ENCODE data around the gene SEC16B. TPM values are rescaled to one million over a fixed set of nuclear protein-coding genes. Genes with fewer than 3 reads are reported as not detected.

SEC16B gene
- total and polyA plus RNA-seq, 2 donors (not counting 1 experiment from before 2014, with no cell fraction given) = 2.7 to 3.1 TPM

DNA sequence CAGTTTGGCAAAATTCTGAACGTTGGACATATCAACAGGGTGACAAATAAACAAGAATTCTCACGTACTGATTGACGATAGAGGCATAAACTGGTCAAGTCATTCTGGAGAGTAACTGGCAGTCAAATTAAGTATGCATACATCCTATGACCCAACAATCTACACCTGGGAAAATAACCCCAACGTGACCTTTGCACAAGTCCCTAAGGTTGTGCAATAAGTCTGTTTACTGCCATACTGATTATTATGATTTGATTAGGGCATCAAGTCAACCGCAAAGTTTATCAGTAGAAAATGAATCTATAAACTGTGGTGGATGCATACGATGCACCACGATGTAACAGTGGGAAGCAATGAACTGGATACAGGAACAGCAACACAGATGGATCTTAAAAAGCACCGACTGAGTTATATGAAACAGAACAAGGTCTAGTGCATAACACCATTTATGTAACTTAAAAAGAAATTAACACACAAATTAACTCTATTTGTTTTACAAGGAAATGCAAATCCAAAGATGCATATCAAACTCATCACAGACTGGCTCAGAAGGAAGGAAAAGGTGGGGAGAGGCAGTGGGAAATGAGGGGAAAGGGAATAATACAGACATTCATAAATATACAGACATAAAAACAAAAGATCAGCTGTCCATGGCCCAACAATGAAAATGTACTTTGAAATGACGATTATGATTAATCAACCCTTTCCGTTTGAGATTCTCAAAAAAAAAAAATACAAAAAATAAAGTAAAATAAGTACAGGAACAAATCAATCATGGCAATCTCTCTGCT, 41.0 kb upstream of the SEC16B start:
- Histone ChIP-seq H3K4me1 (ENCODE audit: control insufficient read depth, extremely low read depth, insufficient read depth, low read length) (peaks cover 5% of the 10 kb centered on the region), H3K4me2 (ENCODE audit: extremely low read depth, insufficient read depth, low read length) (no peak overlapping the region), H3K9ac (ENCODE audit: insufficient read depth, low read length) (no peak overlapping the region), H3K79me2 (ENCODE audit: control insufficient read depth, insufficient read depth, low read length) (no peaks in the 10 kb centered on the region), H2AFZ (ENCODE audit: low read length) (no peak overlapping the region), H3K4me3 (replicated peaks in 1 of 4; ENCODE audit: control extremely low read depth in 1 of 4, insufficient read depth in 1 of 4, low read depth in 3 of 4, low read length in 4 of 4) (no peak overlapping the region), H3K36me3 (ENCODE audit: control insufficient read depth, insufficient read depth, low read length) (no peaks in the 10 kb centered on the region), H3K27ac (ENCODE audit: insufficient read depth, low read length) (no peak overlapping the region), H4K20me1 (ENCODE audit: control insufficient read depth, extremely low read depth, insufficient read depth, low read length) (no peaks in the 10 kb centered on the region), H3K27me3 (ENCODE audit: control insufficient read depth, insufficient read depth, low read length) (no peaks in the 10 kb centered on the region), H3K9me3 (ENCODE audit: control insufficient read depth, insufficient read depth, low read depth, low read length) (no peaks in the 10 kb centered on the region)
- TF ChIP-seq, protein P1, sequence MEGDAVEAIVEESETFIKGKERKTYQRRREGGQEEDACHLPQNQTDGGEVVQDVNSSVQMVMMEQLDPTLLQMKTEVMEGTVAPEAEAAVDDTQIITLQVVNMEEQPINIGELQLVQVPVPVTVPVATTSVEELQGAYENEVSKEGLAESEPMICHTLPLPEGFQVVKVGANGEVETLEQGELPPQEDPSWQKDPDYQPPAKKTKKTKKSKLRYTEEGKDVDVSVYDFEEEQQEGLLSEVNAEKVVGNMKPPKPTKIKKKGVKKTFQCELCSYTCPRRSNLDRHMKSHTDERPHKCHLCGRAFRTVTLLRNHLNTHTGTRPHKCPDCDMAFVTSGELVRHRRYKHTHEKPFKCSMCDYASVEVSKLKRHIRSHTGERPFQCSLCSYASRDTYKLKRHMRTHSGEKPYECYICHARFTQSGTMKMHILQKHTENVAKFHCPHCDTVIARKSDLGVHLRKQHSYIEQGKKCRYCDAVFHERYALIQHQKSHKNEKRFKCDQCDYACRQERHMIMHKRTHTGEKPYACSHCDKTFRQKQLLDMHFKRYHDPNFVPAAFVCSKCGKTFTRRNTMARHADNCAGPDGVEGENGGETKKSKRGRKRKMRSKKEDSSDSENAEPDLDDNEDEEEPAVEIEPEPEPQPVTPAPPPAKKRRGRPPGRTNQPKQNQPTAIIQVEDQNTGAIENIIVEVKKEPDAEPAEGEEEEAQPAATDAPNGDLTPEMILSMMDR (conservative IDR thresholded peaks at IDR 0.05 in 1 of 2, IDR thresholded peaks at IDR 0.05 in 1 of 2; ENCODE audit: low read depth in 1 of 2, low read length in 2 of 2) = no peak
- TF ChIP-seq EZH2 (IDR thresholded peaks at IDR 0.05; ENCODE audit: low read length, missing control alignments) = no peak
- DNase-seq (ENCODE audit: low read depth in 2 of 2) = no peak

DNA sequence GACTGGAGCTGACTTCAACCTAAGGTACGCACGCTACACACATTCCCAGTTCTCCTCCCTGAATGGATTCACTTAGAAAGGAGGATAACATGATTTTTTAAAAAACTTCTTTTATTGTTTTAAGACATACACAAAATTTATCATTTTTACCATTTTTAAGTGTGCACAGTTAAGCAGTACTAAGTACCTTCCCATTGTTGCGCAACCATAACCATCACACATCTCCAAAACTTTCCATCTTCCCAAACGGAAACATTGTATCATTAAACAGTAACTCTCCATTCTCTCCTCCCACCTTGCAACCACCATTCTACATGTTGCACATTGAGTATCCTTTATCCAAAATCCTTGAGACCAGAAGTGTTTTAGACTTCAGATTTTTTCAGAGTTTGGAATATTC, 36.2 kb upstream of the SEC16B start:
- Histone ChIP-seq H4K20me1 (ENCODE audit: control insufficient read depth, extremely low read depth, insufficient read depth, low read length) (no peaks in the 10 kb centered on the region), H3K27ac (ENCODE audit: insufficient read depth, low read length) (no peak overlapping the region), H2AFZ (ENCODE audit: low read length) (no peak overlapping the region), H3K4me1 (ENCODE audit: control insufficient read depth, extremely low read depth, insufficient read depth, low read length) (no peaks in the 10 kb centered on the region), H3K79me2 (ENCODE audit: control insufficient read depth, insufficient read depth, low read length) (no peaks in the 10 kb centered on the region), H3K36me3 (ENCODE audit: control insufficient read depth, insufficient read depth, low read length) (no peaks in the 10 kb centered on the region), H3K9ac (ENCODE audit: insufficient read depth, low read length) (no peak overlapping the region), H3K27me3 (ENCODE audit: control insufficient read depth, insufficient read depth, low read length) (no peaks in the 10 kb centered on the region), H3K4me2 (ENCODE audit: extremely low read depth, insufficient read depth, low read length) (no peak overlapping the region), H3K4me3 (replicated peaks in 1 of 4; ENCODE audit: control extremely low read depth in 1 of 4, insufficient read depth in 1 of 4, low read depth in 3 of 4, low read length in 4 of 4) (no peak overlapping the region), H3K9me3 (ENCODE audit: control insufficient read depth, insufficient read depth, low read depth, low read length) (no peaks in the 10 kb centered on the region)
- no peak for TF ChIP-seq EZH2 (IDR thresholded peaks at IDR 0.05; ENCODE audit: low read length, missing control alignments)
- TF ChIP-seq, protein P1 (conservative IDR thresholded peaks at IDR 0.05 in 1 of 2, IDR thresholded peaks at IDR 0.05 in 1 of 2; ENCODE audit: low read depth in 1 of 2, low read length in 2 of 2) = no peak
- no peak for DNase-seq (ENCODE audit: low read depth in 2 of 2)

DNA sequence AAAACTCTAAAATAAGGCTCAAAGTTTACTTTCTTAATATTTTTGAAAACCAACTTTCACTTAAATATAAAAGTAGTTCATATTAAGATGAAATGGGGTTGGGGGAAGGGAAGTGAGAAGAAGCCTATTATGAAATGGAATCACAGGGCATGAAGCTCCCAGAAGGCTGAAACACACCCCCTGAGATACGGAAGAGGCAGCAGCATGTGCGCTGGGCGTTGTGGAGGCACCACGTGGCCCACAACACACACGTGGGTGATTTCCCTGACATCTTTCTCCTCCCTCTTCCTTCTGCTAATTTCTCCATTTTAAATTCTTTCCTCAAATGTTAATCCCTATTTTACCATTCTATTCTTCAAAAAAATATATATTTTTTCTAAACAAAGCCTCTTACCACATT, 35.6 kb upstream of the SEC16B start:
- H3K4me2 ChIP-seq (ENCODE audit: extremely low read depth, insufficient read depth, low read length) = no peak overlapping the region
- no peak overlapping the region for H3K27ac ChIP-seq (ENCODE audit: insufficient read depth, low read length)

More for the DNA sequence above, 35.6 kb upstream of the SEC16B start:
- H3K36me3 ChIP-seq (ENCODE audit: control insufficient read depth, insufficient read depth, low read length) = no peaks in the 10 kb centered on the region
- H4K20me1 ChIP-seq (ENCODE audit: control insufficient read depth, extremely low read depth, insufficient read depth, low read length) = no peaks in the 10 kb centered on the region
- no peak overlapping the region for H3K9ac ChIP-seq (ENCODE audit: insufficient read depth, low read length)
- no peaks in the 10 kb centered on the region for H3K4me1 ChIP-seq (ENCODE audit: control insufficient read depth, extremely low read depth, insufficient read depth, low read length)
- TF ChIP-seq, protein P1 (conservative IDR thresholded peaks at IDR 0.05 in 1 of 2, IDR thresholded peaks at IDR 0.05 in 1 of 2; ENCODE audit: low read depth in 1 of 2, low read length in 2 of 2) = no peak
- no peak for TF ChIP-seq EZH2 (IDR thresholded peaks at IDR 0.05; ENCODE audit: low read length, missing control alignments)
- H2AFZ ChIP-seq (ENCODE audit: low read length) = no peak overlapping the region
- H3K4me3 ChIP-seq (replicated peaks in 1 of 4; ENCODE audit: control extremely low read depth in 1 of 4, insufficient read depth in 1 of 4, low read depth in 3 of 4, low read length in 4 of 4) = no peak overlapping the region
- DNase-seq (ENCODE audit: low read depth in 2 of 2) = no peak
- no peaks in the 10 kb centered on the region for H3K27me3 ChIP-seq (ENCODE audit: control insufficient read depth, insufficient read depth, low read length)
- no peaks in the 10 kb centered on the region for H3K9me3 ChIP-seq (ENCODE audit: control insufficient read depth, insufficient read depth, low read depth, low read length)
- no peaks in the 10 kb centered on the region for H3K79me2 ChIP-seq (ENCODE audit: control insufficient read depth, insufficient read depth, low read length)

All from fibroblast of lung (primary cell).